H1 (cell line): Measurements from ENCODE around the gene NUP107. TPM values are rescaled to one million over a fixed set of nuclear protein-coding genes. Genes with fewer than 3 reads are reported as not detected.

Source experiments
- CTCF ChIA-PET: fragments of 300-600 bp; sonication (Branson Sonifier 250); formaldehyde crosslinking; loops from one replicate; lab custom pipeline; 2021; ENCODE audit not compliant: partially characterized antibody; lab: Charles Lee
- POLR2A ChIA-PET: fragments of 300-600 bp; sonication (Branson Sonifier 250); formaldehyde crosslinking; loops from one replicate; lab custom pipeline; 2021; ENCODE audit warnings: inconsistent platforms; ENCODE audit not compliant: partially characterized antibody; lab: Charles Lee
- DNase-seq, 2 experiments: peaks; one replicate each; pipeline versions ENCODE4 v3.0.0 to v3.0.0-alpha.2; 2010 to 2022; ENCODE audit warnings: low spot score in 2 of 2, low read depth in 1 of 2, mixed read lengths in 1 of 2
- FAIRE-seq: peaks from 2 replicates; lab custom pipeline; 2011; peaks lifted over from hg19 to GRCh38; lab: Jason Lieb, UNC
- H2AFZ ChIP-seq: 2 replicates; pipeline ENCODE4 v1.8.1; 2012; ENCODE audit warnings: low read length, inconsistent platforms
- H2AK5ac ChIP-seq: 2 replicates; pipeline ENCODE4 v1.6.1; 2013; ENCODE audit warnings: low read depth, low read length
- H2BK120ac ChIP-seq: replicated peaks from 2 replicates; pipeline ENCODE3; 2013; ENCODE audit warnings: low read depth, low read length, inconsistent platforms
- H2BK12ac ChIP-seq: 2 replicates; pipeline ENCODE4 v1.6.1; 2013; ENCODE audit warnings: low read depth, low read length
- H2BK15ac ChIP-seq: 2 replicates; pipeline ENCODE4 v1.6.1; 2013; ENCODE audit warnings: low read length
- H2BK20ac ChIP-seq: 2 replicates; pipeline ENCODE4 v1.6.1; 2013; ENCODE audit warnings: low read length
- H2BK5ac ChIP-seq: 2 replicates; pipeline ENCODE4 v1.6.1; 2013; ENCODE audit warnings: low read depth, low read length
- H3K14ac ChIP-seq: 2 replicates; pipeline ENCODE4 v1.6.1; 2013; ENCODE audit warnings: inconsistent platforms; ENCODE audit not compliant: insufficient read length
- H3K18ac ChIP-seq: 2 replicates; pipeline ENCODE4 v1.6.1; 2013; ENCODE audit warnings: low read length; ENCODE audit errors: extremely low read depth
- H3K23ac ChIP-seq: 2 replicates; pipeline ENCODE4 v1.6.1; 2013; ENCODE audit warnings: inconsistent platforms; ENCODE audit not compliant: insufficient read length
- H3K23me2 ChIP-seq: 2 replicates; pipeline ENCODE4 v1.6.1; 2013; ENCODE audit warnings: low read depth, low read length
- H3K27ac ChIP-seq: 2 replicates; pipeline ENCODE4 v1.6.1; 2011; ENCODE audit warnings: low read depth, low read length, inconsistent platforms
- H3K27me3 ChIP-seq, 4 experiments: replicated peaks in 1 of 4; 1 replicate in 1 of 4; 2 replicates in 3 of 4; pipeline versions ENCODE4 v1.6.1 to v1.8.1; 2011 to 2013; ENCODE audit warnings: low read length in 3 of 4, mild to moderate bottlenecking in 3 of 4, inconsistent platforms in 2 of 4, mixed read lengths in 2 of 4, moderate library complexity in 1 of 4; ENCODE audit not compliant: control insufficient read depth in 3 of 4, insufficient read depth in 3 of 4; ENCODE audit errors: extremely low read depth in 1 of 4
- H3K36me3 ChIP-seq, 4 experiments: 2 replicates each; pipeline versions ENCODE4 v1.6.1 to v1.8.1; 2011 to 2013; ENCODE audit warnings: mild to moderate bottlenecking in 4 of 4, low read length in 3 of 4, moderate library complexity in 2 of 4, control low read depth in 1 of 4, inconsistent platforms in 1 of 4; ENCODE audit not compliant: insufficient read depth in 4 of 4, control insufficient read depth in 2 of 4
- H3K4ac ChIP-seq: replicated peaks from 2 replicates; pipeline ENCODE3; 2013; ENCODE audit warnings: low read length, low read depth, mixed read lengths, inconsistent platforms; ENCODE audit not compliant: insufficient read length
- H3K4me1 ChIP-seq, 4 experiments: replicated peaks in 1 of 4; 1 replicate in 1 of 4; 2 replicates in 3 of 4; pipeline versions ENCODE4 v1.6.1 to v1.8.1; 2011 to 2013; ENCODE audit warnings: low read length in 3 of 4, inconsistent platforms in 2 of 4, mixed read lengths in 1 of 4; ENCODE audit not compliant: insufficient read depth in 4 of 4, control insufficient read depth in 3 of 4
- H3K4me2 ChIP-seq, 2 experiments: 2 replicates each; pipeline versions ENCODE4 v1.6.1 to v1.8.1; 2011 to 2013; ENCODE audit warnings: low read depth in 2 of 2, low read length in 2 of 2, control low read depth in 1 of 2, inconsistent platforms in 1 of 2, mild to moderate bottlenecking in 1 of 2; ENCODE audit not compliant: insufficient read depth in 1 of 2
- H3K4me3 ChIP-seq, 4 experiments: fragments of 200-600, 300-600 bp in 1 of 4; sonication (generic), shearing (Covaris generic), sonication (Bioruptor Twin) in 1 of 4; 2 replicates each; pipeline versions ENCODE4 v1.5.1 to v1.8.1; 2011 to 2016; ENCODE audit warnings: low read length in 4 of 4, low read depth in 3 of 4, control low read depth in 2 of 4, inconsistent platforms in 2 of 4, mild to moderate bottlenecking in 2 of 4, mixed read lengths in 1 of 4, moderate library complexity in 1 of 4; ENCODE audit not compliant: insufficient read depth in 2 of 4; ENCODE audit errors: extremely low read depth in 1 of 4
- H3K56ac ChIP-seq: replicated peaks from 2 replicates; pipeline ENCODE3; 2013; ENCODE audit warnings: low read depth, mild to moderate bottlenecking, mixed read lengths, low read length, inconsistent platforms; ENCODE audit not compliant: insufficient read length
- H3K79me1 ChIP-seq: 2 replicates; pipeline ENCODE4 v1.6.1; 2013; ENCODE audit warnings: low read depth, low read length, control low read depth
- H3K79me2 ChIP-seq, 2 experiments: 2 replicates each; pipeline versions ENCODE4 v1.6.1 to v1.8.1; 2012 to 2013; ENCODE audit warnings: low read length in 2 of 2, mild to moderate bottlenecking in 2 of 2, inconsistent platforms in 1 of 2; ENCODE audit not compliant: insufficient read depth in 2 of 2, control insufficient read depth in 1 of 2
- H3K9ac ChIP-seq, 4 experiments: replicated peaks in 1 of 4; 1 replicate in 1 of 4; 2 replicates in 3 of 4; pipeline versions ENCODE4 v1.6.1 to v1.8.1; 2011 to 2013; ENCODE audit warnings: low read depth in 3 of 4, low read length in 3 of 4, control low read depth in 2 of 4, mild to moderate bottlenecking in 2 of 4, moderate library complexity in 2 of 4, inconsistent platforms in 1 of 4; ENCODE audit errors: extremely low read depth in 1 of 4
- H3K9me3 ChIP-seq, 2 experiments: 2 replicates each; pipeline versions ENCODE4 v1.6.1 to v1.8.1; 2012 to 2013; ENCODE audit warnings: mild to moderate bottlenecking in 2 of 2, moderate library complexity in 2 of 2, control low read depth in 1 of 2, inconsistent platforms in 1 of 2, low read depth in 1 of 2, low read length in 1 of 2, mixed read lengths in 1 of 2; ENCODE audit not compliant: insufficient read depth in 2 of 2
- H4K20me1 ChIP-seq, 2 experiments: replicated peaks in 1 of 2; 2 replicates each; pipeline versions ENCODE3 to v1.8.1; 2011 to 2013; ENCODE audit warnings: inconsistent platforms in 2 of 2, low read length in 2 of 2, mild to moderate bottlenecking in 1 of 2; ENCODE audit not compliant: insufficient read depth in 2 of 2, control insufficient read depth in 1 of 2
- H4K5ac ChIP-seq: 2 replicates; pipeline ENCODE4 v1.6.1; 2013; ENCODE audit warnings: low read length, low read depth, mixed read lengths, inconsistent platforms; ENCODE audit not compliant: insufficient read length
- H4K8ac ChIP-seq: 2 replicates; pipeline ENCODE4 v1.8.0; 2013; ENCODE audit warnings: mild to moderate bottlenecking, moderate library complexity, low read length, inconsistent platforms; ENCODE audit not compliant: insufficient read depth; ENCODE audit errors: extremely low read depth
- H4K91ac ChIP-seq: replicated peaks from 2 replicates; pipeline ENCODE3; 2013; ENCODE audit warnings: low read length, mixed read lengths, inconsistent platforms; ENCODE audit not compliant: insufficient read length
- CBX5 ChIP-seq: fragments of 300-800, 300-1000 bp; sonication (generic); IDR thresholded peaks from 2 replicates; pipeline ENCODE4 v1.7.1; 2016; ENCODE audit warnings: antibody characterized with exemption, low read length, low read depth
- CHD1 ChIP-seq: IDR thresholded peaks from 2 replicates; pipeline ENCODE4 v1.6.1; 2012; ENCODE audit warnings: low read depth, low read length, improper control_type of control experiment
- CTBP2 ChIP-seq: IDR thresholded peaks from 2 replicates; pipeline ENCODE4 v1.7.0; 2011; ENCODE audit warnings: borderline replicate concordance, mild to moderate bottlenecking, moderate library complexity, mixed read lengths, low read length; ENCODE audit not compliant: insufficient read depth, insufficient read length
- EZH2 ChIP-seq: fragments of 200-600 bp; sonication (generic); IDR thresholded peaks from 2 replicates; pipeline ENCODE4 v1.7.1; 2012; ENCODE audit warnings: low read depth, mild to moderate bottlenecking, moderate library complexity, low read length, inconsistent platforms; ENCODE audit not compliant: severe bottlenecking
- FOSL1 ChIP-seq: IDR thresholded peaks from 2 replicates; pipeline ENCODE4 v1.6.1; 2011; ENCODE audit warnings: mild to moderate bottlenecking, low read depth, low read length, moderate library complexity; ENCODE audit not compliant: insufficient read depth
- JUND ChIP-seq: IDR thresholded peaks from 2 replicates; pipeline ENCODE4 v1.6.1; 2011; ENCODE audit warnings: mild to moderate bottlenecking, improper control_type of control experiment, low read length
- RFX5 ChIP-seq: IDR thresholded peaks from 2 replicates; pipeline ENCODE4 v1.6.1; 2011; ENCODE audit warnings: low read depth, low read length, improper control_type of control experiment, borderline replicate concordance
- RNF2 ChIP-seq: fragments of 200-900, 300-1000 bp; sonication (generic); IDR thresholded peaks from 2 replicates; pipeline ENCODE4 v1.7.1; 2016; ENCODE audit warnings: borderline replicate concordance, low read depth, mild to moderate bottlenecking, antibody characterized with exemption, low read length; ENCODE audit not compliant: poor library complexity, severe bottlenecking; ENCODE audit errors: missing control alignments
- SIX5 ChIP-seq: IDR thresholded peaks from 2 replicates; pipeline ENCODE4 v1.6.1; 2011; ENCODE audit warnings: mild to moderate bottlenecking, low read depth, low read length
- TAF7 ChIP-seq: optimal IDR thresholded peaks from 2 replicates; pipeline ENCODE3; 2011; ENCODE audit warnings: low read depth, mild to moderate bottlenecking, inconsistent platforms, low read length, moderate library complexity, borderline replicate concordance
- TBP ChIP-seq: IDR thresholded peaks from 2 replicates; pipeline ENCODE4 v1.6.1; 2011; ENCODE audit warnings: low read depth, low read length, improper control_type of control experiment
- WGBS, 2 experiments: shearing (Covaris generic) in 1 of 2; methylation state at CpG; one replicate each; pipeline versions ENCODE4 v1.1.6 to v1.1.7; 2013 to 2015; ENCODE audit warnings: low lambda C conversion rate in 2 of 2, mixed read lengths in 2 of 2, inconsistent platforms in 1 of 2, low coverage in 1 of 2, missing lambda C conversion rate in 1 of 2; ENCODE audit not compliant: insufficient replicate concordance in 2 of 2, insufficient coverage in 1 of 2, insufficient read length in 1 of 2; ENCODE audit errors: extremely low coverage in 1 of 2, missing lambda C conversion rate in 1 of 2; 5-methylcytosine and 5-hydroxymethylcytosine counted together
- polyA plus RNA-seq, 7 experiments: library from polyadenylated mRNA; depleted of rRNA in 3 of 7; stranded (reverse) in 5 of 7; unstranded in 2 of 7; fragments of >200 nt in 5 of 7; fragments of 200-250 nt in 2 of 7; gene quantifications; 1 replicate in 5 of 7; 2 replicates in 1 of 7; 4 replicates in 1 of 7; pipeline versions ENCODE4 v1.2.1 to v1.2.3, GENCODE V29; 2011 to 2013; ENCODE audit warnings: missing spikeins in 2 of 7, mixed read lengths in 2 of 7
- total RNA-seq: library from RNA; stranded (reverse); fragmentation: NEBNext Ultra II Directional; extraction: Animal tissue kit (Norgen Biotek cat#: 25700); gene quantifications from 2 replicates; pipeline ENCODE4 v1.2.1, GENCODE V29; 2021

NUP107 gene
- total and polyA plus RNA-seq, 2 of the 8 experiments (the other 6 are each of a cell fraction or from before 2014, with no cell fraction given): 46.1 to 141 TPM

DNA sequence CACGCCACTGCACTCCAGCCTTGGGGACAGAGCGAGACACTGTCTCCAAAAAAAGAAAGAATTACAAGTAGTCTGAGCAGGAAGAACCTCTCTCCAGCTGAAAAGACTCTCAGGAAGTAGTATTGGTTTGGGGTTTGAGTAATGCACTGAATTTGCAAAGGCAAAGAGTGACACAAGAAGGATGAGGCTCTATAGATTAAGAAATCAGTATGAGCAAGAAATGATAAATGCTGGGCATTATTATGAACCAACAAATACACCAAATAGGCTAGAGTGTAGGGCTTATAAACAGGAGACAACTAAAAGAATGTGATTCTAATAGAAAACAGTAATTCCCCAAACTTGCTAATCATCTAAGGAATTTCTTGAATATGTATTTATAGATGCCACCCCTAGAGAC lies 56.6 kb downstream of the NUP107 start:
- H3K79me1 ChIP-seq: no peaks in the 10 kb centered on the region
- no peak overlapping the region for H2BK5ac ChIP-seq
- no peak overlapping the region for H3K4ac ChIP-seq
- no peak overlapping the region for H2BK15ac ChIP-seq
- H3K4me1 ChIP-seq: no peaks in the 10 kb centered on the region; a peak in 2 of 7 replicates
- CTCF ChIA-PET: interaction anchor here (0.6 kb wide), 1 partner anchor 77 kb away, joined by 3 read pairs; no protein-coding TSS in a partner anchor
- DNase-seq: no peak
- peaks cover 8% of the 10 kb centered on the region for H3K23me2 ChIP-seq
- H4K8ac ChIP-seq: no peak overlapping the region
- no peak overlapping the region for H2AK5ac ChIP-seq
- H3K9ac ChIP-seq: no peak overlapping the region
- no peak overlapping the region for H2AFZ ChIP-seq
- no peak overlapping the region for H2BK12ac ChIP-seq
- WGBS, 2 experiments: 97% methylated on average over 2 of the region's 2 CpGs; no CpG with 5 or more reads in 1 of the 2 experiments
- no peak for TF ChIP-seq TBP
- no peak for TF ChIP-seq CTBP2
- TF ChIP-seq CBX5: no peak
- no peak for TF ChIP-seq EZH2
- TF ChIP-seq RNF2: no peak
- no peak for TF ChIP-seq SIX5
- no peak for TF ChIP-seq JUND
- no peak for TF ChIP-seq TAF7
- TF ChIP-seq RFX5: no peak
- no peak for TF ChIP-seq CHD1
- TF ChIP-seq FOSL1: no peak
- TF ChIP-seq, all 59 proteins: peak for 0
- Histone ChIP-seq H3K79me2 (peaks cover 0 to 14% of the 10 kb centered on the region in 2 experiments; a peak in 2 of 4 replicates), H3K27ac (no peak overlapping the region), H3K4me2 (no peak overlapping the region), H3K56ac (no peak overlapping the region), H4K20me1 (no peaks in the 10 kb centered on the region), H3K18ac (no peak overlapping the region), H2BK20ac (no peak overlapping the region), H3K14ac (no peak overlapping the region), H3K27me3 (no peaks in the 10 kb centered on the region), H3K23ac (no peak overlapping the region), H4K91ac (no peak overlapping the region), H3K9me3 (no peaks in the 10 kb centered on the region), H2BK120ac (no peak overlapping the region), H4K5ac (no peak overlapping the region), H3K4me3 (no peak overlapping the region), H3K36me3 (peaks cover 3 to 15% (median 11%) of the 10 kb centered on the region in 4 experiments; a peak in 7 of 8 replicates)
- FAIRE-seq: no peak
- POLR2A ChIA-PET: no interaction called here
